Breast epithelium (tissue), 4 donors: ENCODE measurements around the gene RIOX2. TPM values are rescaled to one million over a fixed set of nuclear protein-coding genes. Genes with fewer than 3 reads are reported as not detected.

Source experiments
- DNase-seq, 2 donors: peaks; one replicate each; pipeline ENCODE4 v3.0.0-alpha.2; 2019; ENCODE audit warnings: low spot score in 2 of 2
- H3K27ac ChIP-seq, 2 donors: fragments of 200-600 bp; sonication (generic) in 1 of 2; one replicate each; pipeline ENCODE4 v1.5.1; 2016 to 2019; ENCODE audit warnings: mild to moderate bottlenecking in 1 of 2
- H3K27me3 ChIP-seq, 2 donors: fragments of 200-600 bp; sonication (generic) in 1 of 2; one replicate each; pipeline versions ENCODE4 v1.5.1 to v1.6.0; 2017 to 2019; ENCODE audit warnings: control low read depth in 1 of 2, mild to moderate bottlenecking in 1 of 2
- H3K36me3 ChIP-seq: fragments of 200-600 bp; one replicate; pipeline ENCODE4 v1.5.1; 2019
- H3K4me1 ChIP-seq, 2 donors: fragments of 200-600 bp; sonication (generic); one replicate each; pipeline ENCODE4 v1.5.1; 2016 to 2019; ENCODE audit warnings: control low read depth in 1 of 2
- H3K4me3 ChIP-seq, 3 donors: fragments of 200-600 bp; sonication (generic); 1 replicate in 2 of 3; 2 replicates in 1 of 3; pipeline ENCODE4 v1.5.1; 2016 to 2019; ENCODE audit warnings: mild to moderate bottlenecking in 3 of 3, moderate library complexity in 2 of 3
- H3K9me3 ChIP-seq, 2 donors: fragments of 200-600 bp; sonication (generic) in 1 of 2; one replicate each; pipeline ENCODE4 v1.5.1; 2016 to 2019; ENCODE audit warnings: control low read depth in 1 of 2
- CTCF ChIP-seq, 3 donors: fragments of 450-650 bp; IDR thresholded peaks; one replicate each; pipeline ENCODE4 v1.5.1; 2016 to 2017; ENCODE audit warnings: antibody characterized with exemption in 3 of 3, mild to moderate bottlenecking in 3 of 3, moderate library complexity in 3 of 3
- POLR2A ChIP-seq: fragments of 450-650 bp; IDR thresholded peaks from one replicate; pipeline ENCODE4 v1.6.1; 2016; ENCODE audit warnings: antibody characterized with exemption, mild to moderate bottlenecking, moderate library complexity
- POLR2AphosphoS5 ChIP-seq, 3 donors: sonication (generic); formaldehyde crosslinking; IDR thresholded peaks; one replicate each; pipeline ENCODE4 v1.6.1; 2017; ENCODE audit warnings: antibody characterized with exemption in 3 of 3
- intact Hi-C: fragments of 100-400 bp; cut with DNase I; formaldehyde crosslinking; loops from one replicate; pipeline ENCODE4 v1.15.1; 2023; ENCODE audit warnings: low total_unique reads
- total RNA-seq, 3 donors: library from RNA; depleted of rRNA; stranded (reverse); fragments of >200 nt; gene quantifications; one replicate each; pipeline ENCODE4 v1.1.0, GENCODE V29; 2016

The RIOX2 gene
- total RNA-seq, 3 donors from 2014 or later = 22.9 to 32.4 (median 28.5) TPM

GRCh38 chr3:97896129-97896528 lies 76.1 kb downstream of the RIOX2 start:
- no peak for TF ChIP-seq CTCF (IDR thresholded peaks at IDR 0.05)
- TF ChIP-seq POLR2AphosphoS5 (IDR thresholded peaks at IDR 0.05) = no peak
- no peak for TF ChIP-seq POLR2A
- intact Hi-C loops = no loop called here
- no peaks in the 10 kb centered on the region for H3K4me1 ChIP-seq
- no peak overlapping the region for H3K4me3 ChIP-seq
- no peaks in the 10 kb centered on the region for H3K36me3 ChIP-seq
- H3K27ac ChIP-seq = no peak overlapping the region
- H3K27me3 ChIP-seq = no peaks in the 10 kb centered on the region
- no peaks in the 10 kb centered on the region for H3K9me3 ChIP-seq
- no peak for DNase-seq

DNA sequence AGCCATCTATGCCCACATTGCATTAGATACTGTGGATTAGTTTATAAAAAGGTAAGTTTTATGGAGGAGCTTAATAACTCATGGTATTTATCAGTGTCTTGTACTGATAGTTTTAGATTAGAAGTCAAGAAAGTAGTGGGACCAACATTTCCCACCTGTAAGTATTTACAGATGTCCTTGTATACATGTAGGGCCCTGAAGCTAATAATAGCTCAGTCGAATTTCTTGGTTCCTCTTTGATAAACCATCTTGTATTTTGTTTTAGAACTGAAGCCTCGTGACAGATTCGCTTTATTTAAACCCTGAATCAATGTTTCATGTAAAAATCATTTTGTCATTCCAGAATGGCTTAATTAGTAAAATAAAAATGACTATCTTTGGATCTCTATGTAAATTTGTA lies 77.0 kb downstream of the RIOX2 start:
- DNase-seq = no peak
- Histone ChIP-seq H3K27me3 (no peaks in the 10 kb centered on the region), H3K4me3 (no peak overlapping the region), H3K27ac (no peak overlapping the region), H3K4me1 (no peaks in the 10 kb centered on the region), H3K9me3 (no peaks in the 10 kb centered on the region), H3K36me3 (no peaks in the 10 kb centered on the region)
- TF ChIP-seq CTCF (IDR thresholded peaks at IDR 0.05) (no peak), POLR2AphosphoS5 (IDR thresholded peaks at IDR 0.05) (no peak), POLR2A (no peak)
- intact Hi-C loops = no loop called here

DNA sequence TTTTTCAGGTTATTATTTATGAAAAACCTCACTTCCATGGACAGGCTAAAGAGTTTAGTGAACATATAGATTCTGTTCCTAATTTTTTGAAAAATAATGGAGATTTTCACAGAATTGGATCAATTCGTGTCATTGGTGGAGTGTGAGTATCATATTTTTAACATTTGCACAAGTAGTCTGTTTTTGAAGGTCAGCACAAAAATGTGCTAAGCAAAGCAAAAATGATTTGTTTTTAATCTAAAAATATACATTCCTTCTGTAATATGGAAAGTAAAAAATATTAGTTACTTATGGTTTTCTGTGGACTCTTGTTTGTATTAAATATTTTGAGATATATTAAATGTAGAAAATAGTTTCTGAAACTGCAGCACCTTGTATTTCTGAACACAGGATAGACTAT lies 79.4 kb downstream of the RIOX2 start:
- H3K4me3 ChIP-seq = no peak overlapping the region
- no peaks in the 10 kb centered on the region for H3K4me1 ChIP-seq
- no peak for DNase-seq
- no peaks in the 10 kb centered on the region for H3K9me3 ChIP-seq
- H3K27me3 ChIP-seq = no peaks in the 10 kb centered on the region
- intact Hi-C loops = no loop called here
- TF ChIP-seq POLR2A (no peak), CTCF (IDR thresholded peaks at IDR 0.05) (no peak), POLR2AphosphoS5 (IDR thresholded peaks at IDR 0.05) (no peak)
- H3K27ac ChIP-seq = no peak overlapping the region
- H3K36me3 ChIP-seq = no peaks in the 10 kb centered on the region

Other genes with a start within 250 kb of the RIOX2 start
- gene ARL6, start 207.7 kb downstream of the RIOX2 start, total RNA-seq = 1 to 10 TPM; 5.4 to 9.5 (median 9.2) TPM
- gene CRYBG3, start 150.4 kb downstream of the RIOX2 start, total RNA-seq = 10 to 100 TPM; 25.5 to 37.9 (median 28.5) TPM
- not detected for gene GABRR3, start 62.9 kb upstream of the RIOX2 start, total RNA-seq
- gene OR5AC2, start 114.7 kb upstream of the RIOX2 start, total RNA-seq = not detected
- not detected for gene OR5H1, start 158.3 kb upstream of the RIOX2 start, total RNA-seq
- gene OR5H14, start 175.0 kb upstream of the RIOX2 start, total RNA-seq = not detected
- gene OR5H15, start 194.3 kb upstream of the RIOX2 start, total RNA-seq = not detected